SHP77 (cell line): Measurements from ENCODE around the gene MAML2.
"Not testable (repeated sequence)": the region's sequence is repeated elsewhere in the genome, so short reads cannot be mapped to it uniquely, and the experiment has no call there.

Experiments used
- DNase-seq, 2 experiments: peaks; one replicate each; lab custom pipeline; 2025; lab: John Stamatoyannopoulos, UW

The MAML2 gene

GRCh38 chr11:96268527-96268926 is 74.5 kb downstream of the MAML2 start:
- DNase-seq = not testable (repeated sequence)

GRCh38 chr11:96267496-96268032 is 75.4 kb downstream of the MAML2 start:
- DNase-seq = no peak

- no peak for DNase-seq
Measured at GRCh38 chr11:96267001-96267495, 75.9 kb downstream of the MAML2 start.

- no peak for DNase-seq
Measured at GRCh38 chr11:96265972-96266371, 77.0 kb downstream of the MAML2 start.

- no peak for DNase-seq
Measured at GRCh38 chr11:96265220-96265737, 77.7 kb downstream of the MAML2 start.

- DNase-seq = no peak
Measured at GRCh38 chr11:96264364-96264763, 78.6 kb downstream of the MAML2 start.

GRCh38 chr11:96263238-96263763 is 79.7 kb downstream of the MAML2 start:
- DNase-seq = no peak

GRCh38 chr11:96260532-96260931 is 82.5 kb downstream of the MAML2 start:
- no peak for DNase-seq

- DNase-seq = no peak
Measured at GRCh38 chr11:96260067-96260511, 82.9 kb downstream of the MAML2 start.

GRCh38 chr11:96259134-96259830 is 83.7 kb downstream of the MAML2 start:
- DNase-seq = no peak

GRCh38 chr11:96257972-96258934 is 84.7 kb downstream of the MAML2 start:
- no peak for DNase-seq

- DNase-seq = no peak
Measured at GRCh38 chr11:96257036-96257435, 86.0 kb downstream of the MAML2 start.

- DNase-seq = no peak
Measured at GRCh38 chr11:96256215-96257011, 86.6 kb downstream of the MAML2 start.

GRCh38 chr11:96254854-96255253 is 88.1 kb downstream of the MAML2 start:
- no peak for DNase-seq

GRCh38 chr11:96254087-96254486 is 88.9 kb downstream of the MAML2 start:
- no peak for DNase-seq

- no peak for DNase-seq
Measured at GRCh38 chr11:96246718-96247552, 96.1 kb downstream of the MAML2 start.

- DNase-seq = peak; percentile 54 to 88
Measured at GRCh38 chr11:96242971-96243647, 99.9 kb downstream of the MAML2 start.

- no peak for DNase-seq
Measured at GRCh38 chr11:96242191-96242847, 100.7 kb downstream of the MAML2 start.

- no peak for DNase-seq
Measured at GRCh38 chr11:96241331-96241841, 101.6 kb downstream of the MAML2 start.
